Measurements from ENCODE around the gene MRPL36. TPM values are rescaled to one million over a fixed set of nuclear protein-coding genes. Genes with fewer than 3 reads are reported as not detected.

Gene MRPL36
- total and polyA plus RNA-seq, 2 donors from 2014 or later = 29.6 to 96.7 TPM

DNA sequence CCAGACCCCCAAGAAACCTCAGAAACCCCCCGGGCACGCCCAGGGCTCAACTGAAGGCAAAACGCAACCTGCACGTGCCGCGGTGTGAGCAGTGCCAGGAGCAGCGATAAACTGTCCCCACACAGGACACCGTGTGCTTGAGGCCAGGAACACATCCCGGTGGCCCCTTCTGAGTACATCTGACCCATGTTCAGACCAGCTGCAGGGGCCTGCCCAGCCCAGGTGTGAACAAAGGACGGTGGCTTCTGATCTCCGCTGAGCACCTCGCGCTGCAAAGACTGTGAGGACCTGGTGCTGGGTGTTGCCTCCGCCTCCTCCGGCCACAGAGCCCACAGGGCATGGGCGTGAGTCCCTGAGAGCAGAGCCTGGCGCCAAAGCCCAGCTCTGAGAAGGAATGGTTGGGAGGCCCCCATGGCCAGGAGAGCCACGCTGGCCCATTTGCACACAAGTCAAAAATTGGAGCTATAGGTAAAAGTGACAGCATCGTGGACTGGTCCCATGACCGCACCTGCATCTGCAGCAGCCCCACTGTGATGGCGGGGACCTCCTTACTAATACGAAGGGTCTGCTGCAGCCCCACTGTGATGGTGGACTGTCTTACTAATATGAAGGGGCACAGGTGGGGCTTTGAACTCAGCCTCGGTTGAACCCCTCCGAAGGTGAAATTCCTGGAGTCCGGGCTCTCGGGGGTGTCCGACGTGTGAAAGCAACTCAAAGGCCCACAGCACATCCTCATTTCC is 33.0 kb upstream of the MRPL36 start:
- H3K4me1 ChIP-seq (ENCODE audit: control insufficient read depth in 2 of 3, insufficient read depth in 2 of 3, low read depth in 1 of 3, low read length in 3 of 3) = no peaks in the 10 kb centered on the region
- no peaks in the 10 kb centered on the region for H3K36me3 ChIP-seq (ENCODE audit: control insufficient read depth in 2 of 3, insufficient read depth in 3 of 3, low read length in 3 of 3)
- no peaks in the 10 kb centered on the region for H3K27me3 ChIP-seq (ENCODE audit: control insufficient read depth, insufficient read depth, low read length)
- FAIRE-seq = no peak
- intact Hi-C loops (cut with DNase I) = no loop called here
- H3K9me3 ChIP-seq (ENCODE audit: control insufficient read depth in 2 of 3, insufficient read depth in 1 of 3, low read length in 3 of 3) = no peaks in the 10 kb centered on the region
- TF ChIP-seq, protein P1, sequence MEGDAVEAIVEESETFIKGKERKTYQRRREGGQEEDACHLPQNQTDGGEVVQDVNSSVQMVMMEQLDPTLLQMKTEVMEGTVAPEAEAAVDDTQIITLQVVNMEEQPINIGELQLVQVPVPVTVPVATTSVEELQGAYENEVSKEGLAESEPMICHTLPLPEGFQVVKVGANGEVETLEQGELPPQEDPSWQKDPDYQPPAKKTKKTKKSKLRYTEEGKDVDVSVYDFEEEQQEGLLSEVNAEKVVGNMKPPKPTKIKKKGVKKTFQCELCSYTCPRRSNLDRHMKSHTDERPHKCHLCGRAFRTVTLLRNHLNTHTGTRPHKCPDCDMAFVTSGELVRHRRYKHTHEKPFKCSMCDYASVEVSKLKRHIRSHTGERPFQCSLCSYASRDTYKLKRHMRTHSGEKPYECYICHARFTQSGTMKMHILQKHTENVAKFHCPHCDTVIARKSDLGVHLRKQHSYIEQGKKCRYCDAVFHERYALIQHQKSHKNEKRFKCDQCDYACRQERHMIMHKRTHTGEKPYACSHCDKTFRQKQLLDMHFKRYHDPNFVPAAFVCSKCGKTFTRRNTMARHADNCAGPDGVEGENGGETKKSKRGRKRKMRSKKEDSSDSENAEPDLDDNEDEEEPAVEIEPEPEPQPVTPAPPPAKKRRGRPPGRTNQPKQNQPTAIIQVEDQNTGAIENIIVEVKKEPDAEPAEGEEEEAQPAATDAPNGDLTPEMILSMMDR (IDR thresholded peaks at IDR 0.05; ENCODE audit: borderline replicate concordance, extremely low read depth, insufficient read depth) = no peak
- no peak overlapping the region for H3K27ac ChIP-seq (ENCODE audit: low read depth in 2 of 2, low read length in 2 of 2)
- DNase-seq = peak in 2 of 5 donors; percentile 19 to 56
- H3K9ac ChIP-seq (ENCODE audit: low read length in 3 of 3) = no peak overlapping the region
- no peak overlapping the region for H3K4me3 ChIP-seq (ENCODE audit: low read length in 3 of 3)

DNA sequence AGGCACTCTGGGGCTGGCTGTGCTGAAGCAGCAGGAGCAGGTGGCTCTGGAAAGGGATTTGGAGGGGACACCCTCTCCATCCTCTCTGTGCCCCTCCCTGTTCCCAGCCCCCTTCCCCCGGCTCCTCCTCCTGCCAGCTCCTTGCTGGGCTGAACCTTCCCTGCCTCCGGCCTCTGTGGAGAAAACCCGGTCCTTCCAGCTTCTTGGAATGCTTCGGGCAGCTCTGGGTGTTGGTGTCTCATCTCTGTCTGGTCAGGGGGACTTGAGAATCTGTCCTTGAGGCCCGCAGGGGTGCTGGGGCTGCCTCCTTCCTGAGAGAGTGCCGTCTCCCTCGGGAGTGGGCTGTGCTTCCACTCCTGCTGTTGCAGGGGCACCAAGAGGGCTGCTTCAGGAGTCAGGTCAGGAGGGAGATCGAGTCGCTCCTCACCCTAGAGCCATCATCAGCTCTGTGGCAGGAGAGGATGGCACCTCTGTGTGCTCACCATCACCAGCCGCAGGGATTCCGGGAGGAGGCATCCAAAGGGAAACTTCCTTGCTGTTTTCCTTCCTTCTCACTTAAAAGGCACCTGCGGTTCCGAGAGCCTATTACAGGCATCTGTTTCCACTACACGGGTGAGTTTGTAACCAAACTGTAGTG is 32.2 kb upstream of the MRPL36 start:
- Histone ChIP-seq H3K27me3 (ENCODE audit: control insufficient read depth, insufficient read depth, low read length) (no peaks in the 10 kb centered on the region), H3K36me3 (ENCODE audit: control insufficient read depth in 2 of 3, insufficient read depth in 3 of 3, low read length in 3 of 3) (no peaks in the 10 kb centered on the region), H3K9ac (ENCODE audit: low read length in 3 of 3) (no peak overlapping the region), H3K27ac (ENCODE audit: low read depth in 2 of 2, low read length in 2 of 2) (no peak overlapping the region), H3K9me3 (ENCODE audit: control insufficient read depth in 2 of 3, insufficient read depth in 1 of 3, low read length in 3 of 3) (no peaks in the 10 kb centered on the region), H3K4me3 (ENCODE audit: low read length in 3 of 3) (no peak overlapping the region), H3K4me1 (ENCODE audit: control insufficient read depth in 2 of 3, insufficient read depth in 2 of 3, low read depth in 1 of 3, low read length in 3 of 3) (no peaks in the 10 kb centered on the region)
- DNase-seq (peak in 2 of 5 donors; percentile 31 to 55), FAIRE-seq (no peak)
- intact Hi-C loops (cut with DNase I) = no loop called here
- TF ChIP-seq, protein P1 (IDR thresholded peaks at IDR 0.05; ENCODE audit: borderline replicate concordance, extremely low read depth, insufficient read depth) = no peak

DNA sequence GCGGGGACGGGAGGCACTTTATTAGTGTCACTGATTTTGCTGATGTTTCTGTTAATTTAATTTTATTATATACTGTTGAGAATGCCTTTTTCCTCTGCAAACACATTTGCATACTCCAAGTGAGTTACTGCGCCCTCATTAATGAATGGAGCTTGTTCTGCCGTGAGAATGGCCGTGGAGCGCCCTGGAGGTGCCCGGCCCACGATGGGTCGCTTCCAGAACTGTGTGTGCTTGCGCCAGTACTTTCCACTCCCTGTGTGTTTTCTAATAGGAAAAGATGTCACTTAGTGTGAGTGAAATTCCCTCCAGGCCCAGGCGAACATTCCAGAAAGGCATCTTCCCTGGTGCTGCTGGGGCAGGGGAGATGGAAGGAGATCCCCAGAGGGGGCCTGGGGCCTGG is 31.6 kb upstream of the MRPL36 start:
- DNase-seq (peak in 2 of 5 donors; percentile 10 to 13), FAIRE-seq (no peak)
- no peak overlapping the region for H3K27ac ChIP-seq (ENCODE audit: low read depth in 2 of 2, low read length in 2 of 2)
- no peak overlapping the region for H3K4me3 ChIP-seq (ENCODE audit: low read length in 3 of 3)
- no peaks in the 10 kb centered on the region for H3K4me1 ChIP-seq (ENCODE audit: control insufficient read depth in 2 of 3, insufficient read depth in 2 of 3, low read depth in 1 of 3, low read length in 3 of 3)
- TF ChIP-seq, protein P1 (IDR thresholded peaks at IDR 0.05; ENCODE audit: borderline replicate concordance, extremely low read depth, insufficient read depth) = no peak
- no peak overlapping the region for H3K9ac ChIP-seq (ENCODE audit: low read length in 3 of 3)
- intact Hi-C loops (cut with DNase I) = no loop called here
- no peaks in the 10 kb centered on the region for H3K36me3 ChIP-seq (ENCODE audit: control insufficient read depth in 2 of 3, insufficient read depth in 3 of 3, low read length in 3 of 3)
- H3K9me3 ChIP-seq (ENCODE audit: control insufficient read depth in 2 of 3, insufficient read depth in 1 of 3, low read length in 3 of 3) = no peaks in the 10 kb centered on the region
- no peaks in the 10 kb centered on the region for H3K27me3 ChIP-seq (ENCODE audit: control insufficient read depth, insufficient read depth, low read length)
